SU-DHL-6 (cell line): ENCODE data around the gene ELANE.

Source experiments
- CTCF ChIP-seq: fragments of 200-600 bp; sonication (generic); IDR thresholded peaks from one replicate; pipeline ENCODE4 v1.5.1; 2017; ENCODE audit warnings: antibody characterized with exemption, mild to moderate bottlenecking, low read length, moderate library complexity; ENCODE audit not compliant: insufficient read depth, poor library complexity, severe bottlenecking
- EZH2phosphoT487 ChIP-seq: fragments of 200-600 bp; sonication (generic), shearing (Covaris generic); conservative IDR thresholded peaks from 2 replicates; pipeline ENCODE4 v1.6.1; 2018; ENCODE audit warnings: mild to moderate bottlenecking, antibody characterized with exemption, low read length, moderate library complexity, mixed read lengths

GRCh38 chr19:867855-868457 is 15.9 kb downstream of the ELANE start:
- TF ChIP-seq CTCF (no peak), EZH2phosphoT487 (no peak)
